NOMO-1 treated with dmso at 0.1 percent for 144 hours (cell line): Measurements from ENCODE around the gene CNNM3.
"Not testable (repeated sequence)": the region's sequence is repeated elsewhere in the genome, so short reads cannot be mapped to it uniquely, and the experiment has no call there.

Source experiments
- DNase-seq: peaks from one replicate; lab custom pipeline; 2025; ENCODE audit not compliant: unreplicated experiment; lab: John Stamatoyannopoulos, UW

CNNM3 gene

GRCh38 chr2:96816127-96816835, at the start of gene CNNM3:
CNNM3 (plus strand) TSS chr2:96816268; CDS start chr2:96816278, 10 bp downstream.
- DNase-seq = peak; percentile 87

GRCh38 chr2:96767135-96767871, 48.8 kb upstream of the CNNM3 start:
- DNase-seq = no peak

- DNase-seq = no peak
Measured at GRCh38 chr2:96768083-96768561, 47.9 kb upstream of the CNNM3 start.

- DNase-seq = no peak
Measured at GRCh38 chr2:96769814-96770213, 46.3 kb upstream of the CNNM3 start.

- no peak for DNase-seq
Measured at GRCh38 chr2:96770442-96771202, 45.4 kb upstream of the CNNM3 start.

GRCh38 chr2:96771796-96772618, 44.1 kb upstream of the CNNM3 start:
- no peak for DNase-seq

- DNase-seq = no peak
Measured at GRCh38 chr2:96772903-96773671, 43.0 kb upstream of the CNNM3 start.

GRCh38 chr2:96773922-96774321, 42.1 kb upstream of the CNNM3 start:
- DNase-seq = peak; percentile 41

- no peak for DNase-seq
Measured at GRCh38 chr2:96775160-96775559, 40.9 kb upstream of the CNNM3 start.

- no peak for DNase-seq
Measured at GRCh38 chr2:96783388-96783787, 32.7 kb upstream of the CNNM3 start.

GRCh38 chr2:96787411-96787810, 28.7 kb upstream of the CNNM3 start:
- no peak for DNase-seq

GRCh38 chr2:96788442-96789244, 27.4 kb upstream of the CNNM3 start:
- no peak for DNase-seq

GRCh38 chr2:96789245-96789617, 26.8 kb upstream of the CNNM3 start:
- DNase-seq = no peak

GRCh38 chr2:96792772-96793749, 23.0 kb upstream of the CNNM3 start:
- no peak for DNase-seq

GRCh38 chr2:96795076-96795475, 21.0 kb upstream of the CNNM3 start:
- DNase-seq = no peak

- DNase-seq = not testable (repeated sequence)
Measured at GRCh38 chr2:96796497-96796896, 19.6 kb upstream of the CNNM3 start.

GRCh38 chr2:96797066-96797625, 18.9 kb upstream of the CNNM3 start:
- no peak for DNase-seq
